Measurements from ENCODE around the gene LRRN4. TPM values are rescaled to one million over a fixed set of nuclear protein-coding genes. Genes with fewer than 3 reads are reported as not detected.

The LRRN4 gene
- total RNA-seq, 1 experiment from 2014 or later = not detected

GRCh38 chr20:6012179-6012578 is 41.7 kb downstream of the LRRN4 start:
- H3K4me3 Mint-ChIP-seq (ENCODE audit: unreplicated experiment) = no peak overlapping the region
- ChIA-PET CTCF (interaction anchor here (0.6 to 1.5 kb wide), 5 partner anchors 50 to 820 kb away, joined by 3 to 5 read pairs (median 4); no protein-coding TSS in a partner anchor), POLR2A (interaction anchor here (0.6 to 1.1 kb wide), 2 partner anchors 14 to 229 kb away, joined by 3 read pairs; no protein-coding TSS in a partner anchor)
- H3K9me3 Mint-ChIP-seq (ENCODE audit: unreplicated experiment) = no peaks in the 10 kb centered on the region
- TF ChIP-seq, protein P1, sequence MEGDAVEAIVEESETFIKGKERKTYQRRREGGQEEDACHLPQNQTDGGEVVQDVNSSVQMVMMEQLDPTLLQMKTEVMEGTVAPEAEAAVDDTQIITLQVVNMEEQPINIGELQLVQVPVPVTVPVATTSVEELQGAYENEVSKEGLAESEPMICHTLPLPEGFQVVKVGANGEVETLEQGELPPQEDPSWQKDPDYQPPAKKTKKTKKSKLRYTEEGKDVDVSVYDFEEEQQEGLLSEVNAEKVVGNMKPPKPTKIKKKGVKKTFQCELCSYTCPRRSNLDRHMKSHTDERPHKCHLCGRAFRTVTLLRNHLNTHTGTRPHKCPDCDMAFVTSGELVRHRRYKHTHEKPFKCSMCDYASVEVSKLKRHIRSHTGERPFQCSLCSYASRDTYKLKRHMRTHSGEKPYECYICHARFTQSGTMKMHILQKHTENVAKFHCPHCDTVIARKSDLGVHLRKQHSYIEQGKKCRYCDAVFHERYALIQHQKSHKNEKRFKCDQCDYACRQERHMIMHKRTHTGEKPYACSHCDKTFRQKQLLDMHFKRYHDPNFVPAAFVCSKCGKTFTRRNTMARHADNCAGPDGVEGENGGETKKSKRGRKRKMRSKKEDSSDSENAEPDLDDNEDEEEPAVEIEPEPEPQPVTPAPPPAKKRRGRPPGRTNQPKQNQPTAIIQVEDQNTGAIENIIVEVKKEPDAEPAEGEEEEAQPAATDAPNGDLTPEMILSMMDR (IDR thresholded peaks at IDR 0.05; ENCODE audit: unreplicated experiment) = no peak
- peaks cover 66% of the 10 kb centered on the region for H3K36me3 Mint-ChIP-seq (ENCODE audit: insufficient read depth, unreplicated experiment)
- BruUV-seq (replicated peaks) = no TSS peak
- intact Hi-C loops (cut with micrococcal nuclease) = no loop called here
- peaks cover 38% of the 10 kb centered on the region for H3K4me1 Mint-ChIP-seq (ENCODE audit: insufficient read depth, unreplicated experiment)
- H3K27ac Mint-ChIP-seq (ENCODE audit: low read depth, unreplicated experiment) = peak overlapping the region; percentile 70
- H3K27me3 Mint-ChIP-seq (ENCODE audit: insufficient read depth, unreplicated experiment) = no peaks in the 10 kb centered on the region
- DNase-seq (ENCODE audit: unreplicated experiment) = no peak

GRCh38 chr20:6008254-6008653 is 45.6 kb downstream of the LRRN4 start:
- H3K36me3 Mint-ChIP-seq (ENCODE audit: insufficient read depth, unreplicated experiment) = peaks cover 33% of the 10 kb centered on the region
- no peaks in the 10 kb centered on the region for H3K9me3 Mint-ChIP-seq (ENCODE audit: unreplicated experiment)
- TF ChIP-seq, protein P1 (IDR thresholded peaks at IDR 0.05; ENCODE audit: unreplicated experiment) = no peak
- H3K27ac Mint-ChIP-seq (ENCODE audit: low read depth, unreplicated experiment) = peak overlapping the region; percentile 83
- DNase-seq (ENCODE audit: unreplicated experiment) = peak; percentile 99
- POLR2A ChIA-PET = interaction anchor here (0.6 to 2.4 kb wide), 27 partner anchors 9 to 947 kb away, joined by 3 to 21 read pairs (median 4); partner anchors contain the start of genes LRRN4 and PCNA
- H3K4me3 Mint-ChIP-seq (ENCODE audit: unreplicated experiment) = peak overlapping the region; percentile 76
- intact Hi-C loops (cut with micrococcal nuclease) = loop anchor here (1.0 kb wide), 1 partner anchor 69 kb away; no protein-coding TSS in a partner anchor
- peaks cover 21% of the 10 kb centered on the region for H3K4me1 Mint-ChIP-seq (ENCODE audit: insufficient read depth, unreplicated experiment)
- no peaks in the 10 kb centered on the region for H3K27me3 Mint-ChIP-seq (ENCODE audit: insufficient read depth, unreplicated experiment)
- BruUV-seq (replicated peaks) = no TSS peak
- CTCF ChIA-PET = interaction anchor here (0.7 to 1.0 kb wide), 3 partner anchors 61 to 477 kb away, joined by 3 read pairs; no protein-coding TSS in a partner anchor

DNA sequence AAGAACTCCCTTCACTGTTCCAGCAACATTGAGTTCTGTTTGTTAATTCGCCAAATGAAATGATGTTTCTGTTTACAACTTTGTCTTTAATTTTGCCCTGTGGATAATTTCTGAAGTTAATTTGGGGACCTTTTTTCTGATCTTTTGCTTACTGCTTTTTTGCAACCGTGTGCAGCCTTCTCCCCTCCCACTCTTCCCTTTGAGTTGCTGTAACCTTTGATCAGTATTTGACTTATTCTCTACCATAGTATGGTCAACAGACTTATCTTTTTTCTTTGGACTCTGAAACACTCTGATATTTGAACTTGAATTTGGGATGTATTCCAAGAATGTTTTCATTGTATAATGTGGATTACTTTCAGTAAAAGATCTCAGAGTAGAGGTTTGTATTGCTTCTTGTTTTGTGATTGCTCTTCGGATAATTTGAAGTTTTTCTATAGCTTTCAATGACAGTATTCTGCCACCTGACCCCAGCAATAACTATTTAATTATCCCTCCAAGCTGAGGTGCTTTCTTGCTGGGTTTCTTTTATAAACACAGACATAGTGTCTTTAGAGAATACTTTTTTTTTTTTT is 46.2 kb downstream of the LRRN4 start:
- Mint-ChIP-seq H3K27ac (ENCODE audit: low read depth, unreplicated experiment) (peak overlapping the region; percentile 83), H3K4me1 (ENCODE audit: insufficient read depth, unreplicated experiment) (peaks cover 17% of the 10 kb centered on the region), H3K36me3 (ENCODE audit: insufficient read depth, unreplicated experiment) (peaks cover 30% of the 10 kb centered on the region), H3K9me3 (ENCODE audit: unreplicated experiment) (no peaks in the 10 kb centered on the region), H3K4me3 (ENCODE audit: unreplicated experiment) (peak overlapping the region; percentile 76), H3K27me3 (ENCODE audit: insufficient read depth, unreplicated experiment) (no peaks in the 10 kb centered on the region)
- ChIA-PET CTCF (interaction anchor here (0.7 to 1.4 kb wide), 8 partner anchors 23 to 479 kb away, joined by 3 to 7 read pairs (median 4); no protein-coding TSS in a partner anchor), POLR2A (interaction anchor here (0.5 to 2.4 kb wide), 37 partner anchors 7 to 953 kb away, joined by 3 to 21 read pairs (median 4); partner anchors contain the start of genes LRRN4 and PCNA)
- BruUV-seq (replicated peaks) = no TSS peak
- TF ChIP-seq, protein P1 (IDR thresholded peaks at IDR 0.05; ENCODE audit: unreplicated experiment) = no peak
- intact Hi-C loops (cut with micrococcal nuclease) = loop anchor here (1.0 kb wide), 1 partner anchor 70 kb away; no protein-coding TSS in a partner anchor
- DNase-seq (ENCODE audit: unreplicated experiment) = peak; percentile 7

DNA sequence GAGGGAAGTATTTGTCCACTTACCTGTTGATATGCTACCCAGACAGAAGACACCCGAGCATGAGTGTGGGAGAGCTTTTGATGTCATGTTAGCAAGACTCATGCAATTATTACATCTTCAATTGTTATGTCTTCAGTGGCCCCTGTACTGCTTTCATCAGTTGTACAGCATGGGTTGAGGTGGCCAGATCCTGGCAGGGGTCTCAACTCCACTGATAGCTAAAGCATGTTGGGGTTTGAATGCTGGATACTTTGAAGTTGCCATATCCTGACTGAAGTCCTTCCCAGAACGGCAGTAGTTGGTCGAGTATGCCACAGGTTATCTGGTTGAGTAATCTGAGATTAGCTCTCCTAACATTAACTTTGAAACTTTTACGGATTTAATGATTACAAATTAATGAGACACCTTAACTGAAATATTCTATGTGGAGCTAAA is 46.7 kb downstream of the LRRN4 start:
- Mint-ChIP-seq H3K27me3 (ENCODE audit: insufficient read depth, unreplicated experiment) (no peaks in the 10 kb centered on the region), H3K4me3 (ENCODE audit: unreplicated experiment) (peak overlapping the region; percentile 76), H3K27ac (ENCODE audit: low read depth, unreplicated experiment) (peak overlapping the region; percentile 83), H3K4me1 (ENCODE audit: insufficient read depth, unreplicated experiment) (peaks cover 12% of the 10 kb centered on the region), H3K9me3 (ENCODE audit: unreplicated experiment) (no peaks in the 10 kb centered on the region), H3K36me3 (ENCODE audit: insufficient read depth, unreplicated experiment) (peaks cover 25% of the 10 kb centered on the region)
- intact Hi-C loops (cut with micrococcal nuclease) = no loop called here
- ChIA-PET POLR2A (interaction anchor here (0.5 to 2.4 kb wide), 28 partner anchors 8 to 954 kb away, joined by 3 to 21 read pairs (median 4); partner anchors contain the start of gene LRRN4), CTCF (interaction anchor here (0.6 to 1.4 kb wide), 7 partner anchors 23 to 837 kb away, joined by 3 to 7 read pairs (median 4); no protein-coding TSS in a partner anchor)
- TSS peak; percentile 47 for BruUV-seq (replicated peaks)
- TF ChIP-seq, protein P1 (IDR thresholded peaks at IDR 0.05; ENCODE audit: unreplicated experiment) = no peak
- peak; percentile 18 for DNase-seq (ENCODE audit: unreplicated experiment)

Measured in MCF 10A (cell line).